ENCODE data around the gene VAV1.
"Not testable (repeated sequence)": the region's sequence is repeated elsewhere in the genome, so short reads cannot be mapped to it uniquely, and the experiment has no call there.

The VAV1 gene

GRCh38 chr19:6853868-6854267 is 81.4 kb downstream of the VAV1 start:
- DNase-seq, result no peak

GRCh38 chr19:6854758-6855157 is 82.2 kb downstream of the VAV1 start:
- DNase-seq, result no peak

GRCh38 chr19:6856749-6857372 is 84.4 kb downstream of the VAV1 start:
- no peak for DNase-seq

- DNase-seq, result no peak
Measured at GRCh38 chr19:6861683-6862286, 89.3 kb downstream of the VAV1 start.

- peak; percentile 83 to 94 for DNase-seq
Measured at GRCh38 chr19:6862673-6863078, 90.2 kb downstream of the VAV1 start.

- no peak for DNase-seq
Measured at GRCh38 chr19:6864325-6864940, 91.9 kb downstream of the VAV1 start.

GRCh38 chr19:6865849-6866248 is 93.3 kb downstream of the VAV1 start:
- DNase-seq, result no peak

- DNase-seq, result no peak
Measured at GRCh38 chr19:6866741-6867151, 94.2 kb downstream of the VAV1 start.

- DNase-seq, result peak; percentile 61 to 87
Measured at GRCh38 chr19:6868351-6868750, 95.8 kb downstream of the VAV1 start.

GRCh38 chr19:6869151-6869882 is 96.8 kb downstream of the VAV1 start:
- not testable (repeated sequence) for DNase-seq

GRCh38 chr19:6873708-6874431 is 101.4 kb downstream of the VAV1 start:
- DNase-seq, result no peak

GRCh38 chr19:6875218-6875617 is 102.7 kb downstream of the VAV1 start:
- no peak for DNase-seq

- DNase-seq, result peak; percentile 24 to 63
Measured at GRCh38 chr19:6876748-6877147, 104.2 kb downstream of the VAV1 start.

GRCh38 chr19:6877766-6878165 is 105.3 kb downstream of the VAV1 start:
- DNase-seq, result no peak

GRCh38 chr19:6886277-6886897 is 113.9 kb downstream of the VAV1 start:
- DNase-seq, result no peak

- no peak for DNase-seq
Measured at GRCh38 chr19:6887316-6887715, 114.8 kb downstream of the VAV1 start, which contains the start of gene ADGRE1. Gene ADGRE1, plus strand, starts transcription at chr19:6887579. Its CDS starts 30 bp downstream, at chr19:6887609.

GRCh38 chr19:6888967-6889366 is 116.5 kb downstream of the VAV1 start:
- no peak for DNase-seq

- DNase-seq, result no peak
Measured at GRCh38 chr19:6890401-6890913, 117.9 kb downstream of the VAV1 start.

- DNase-seq, result no peak
Measured at GRCh38 chr19:6890938-6891337, 118.4 kb downstream of the VAV1 start.

GRCh38 chr19:6891761-6892385 is 119.4 kb downstream of the VAV1 start:
- DNase-seq, result peak; percentile 94 to 96

GRCh38 chr19:6894313-6894712 is 121.8 kb downstream of the VAV1 start:
- no peak for DNase-seq

- no peak for DNase-seq
Measured at GRCh38 chr19:6903446-6903845, 130.9 kb downstream of the VAV1 start.

All from Kasumi-1 (cell line).